Measurements from ENCODE around the gene CAMK2D. TPM values are rescaled to one million over a fixed set of nuclear protein-coding genes. Genes with fewer than 3 reads are reported as not detected.

Gene CAMK2D
- total RNA-seq, 1 donor from 2014 or later, result 41.3 TPM

DNA sequence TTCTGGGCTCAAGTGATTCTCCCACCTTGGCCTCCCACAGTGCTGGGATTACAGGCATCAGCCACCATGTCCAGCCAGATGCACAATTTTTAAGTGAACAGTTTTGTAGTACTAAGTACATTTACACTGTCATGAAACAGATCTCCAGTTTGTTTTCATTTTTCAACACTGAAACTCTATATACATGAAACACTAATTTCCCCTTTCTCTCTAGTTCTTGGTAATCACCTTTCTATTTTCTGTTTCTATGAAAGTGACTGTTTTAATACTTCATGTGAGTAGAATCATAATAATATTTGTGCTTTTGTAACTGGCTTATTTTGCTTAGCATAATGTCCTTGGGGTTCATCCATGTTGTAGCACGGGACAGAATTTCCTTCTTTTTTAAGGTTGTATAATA lies 237.4 kb downstream of the CAMK2D start:
- intact Hi-C loops (cut with DNase I), result no loop called here
- DNase-seq (ENCODE audit: low spot score), result no peak

DNA sequence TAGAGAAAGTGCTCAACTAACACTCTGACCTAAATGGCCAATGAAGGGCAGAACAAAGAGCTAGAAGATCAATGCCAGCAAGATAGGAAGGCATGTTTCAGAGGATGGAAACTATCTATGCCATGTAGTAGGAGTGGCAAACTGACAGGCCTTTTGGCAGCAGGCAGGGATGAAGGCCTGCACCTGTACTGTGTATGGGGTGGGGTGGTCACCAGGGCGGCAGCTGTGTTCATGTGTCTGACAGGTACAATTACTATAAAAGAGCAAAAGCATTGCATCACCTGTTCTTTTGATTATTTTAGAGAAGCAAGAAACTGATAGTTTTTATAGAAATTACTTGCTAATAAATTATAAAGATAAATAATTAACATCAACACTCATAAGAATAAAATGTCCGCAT lies 239.1 kb downstream of the CAMK2D start:
- DNase-seq (ENCODE audit: low spot score) (no peak), ATAC-seq (no peak)
- intact Hi-C loops (cut with DNase I), result no loop called here

More for the DNA sequence above, 237.4 kb downstream of the CAMK2D start:
- no peak for ATAC-seq

DNA sequence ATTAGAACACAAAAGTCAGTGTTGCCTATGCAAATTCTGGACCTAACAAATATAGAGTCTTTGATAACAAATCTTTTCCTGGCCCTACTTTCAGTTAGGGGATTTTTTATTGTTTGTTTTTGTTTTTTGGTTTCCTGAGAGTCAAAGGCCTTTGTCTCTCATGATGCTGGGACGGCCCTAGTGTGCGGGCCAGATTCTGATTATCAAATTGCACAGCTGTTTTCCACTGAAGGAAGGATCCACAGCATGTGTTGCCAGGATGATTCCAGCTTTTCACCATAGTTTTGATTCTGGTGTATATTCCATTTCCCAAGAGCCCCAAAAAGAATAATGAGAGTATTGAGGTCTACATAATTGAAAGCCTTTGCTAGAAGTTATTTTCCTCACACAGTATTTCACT lies 248.2 kb downstream of the CAMK2D start:
- intact Hi-C loops (cut with DNase I), result no loop called here
- no peak for DNase-seq (ENCODE audit: low spot score)
- peak; percentile 44 for ATAC-seq

DNA sequence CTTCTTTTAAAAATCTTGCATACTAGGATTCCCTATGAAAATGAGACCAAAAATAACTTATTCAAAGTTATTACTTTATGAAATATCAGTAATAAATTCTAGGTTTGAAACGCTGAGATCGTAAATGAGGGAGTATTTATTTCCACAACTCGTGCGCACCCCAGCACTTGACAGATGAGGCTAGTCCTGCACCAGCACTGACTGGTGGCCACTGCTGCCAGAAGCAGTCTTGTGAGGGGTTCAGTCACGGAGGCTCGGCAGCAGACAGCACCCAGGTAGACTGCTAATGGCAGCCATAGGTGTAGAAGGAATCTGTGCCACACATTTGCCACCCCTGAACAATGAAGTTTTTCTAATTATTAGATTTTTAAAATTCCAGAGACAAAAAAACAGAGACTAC lies 248.7 kb downstream of the CAMK2D start:
- no peak for ATAC-seq
- no peak for DNase-seq (ENCODE audit: low spot score)
- intact Hi-C loops (cut with DNase I), result no loop called here

DNA sequence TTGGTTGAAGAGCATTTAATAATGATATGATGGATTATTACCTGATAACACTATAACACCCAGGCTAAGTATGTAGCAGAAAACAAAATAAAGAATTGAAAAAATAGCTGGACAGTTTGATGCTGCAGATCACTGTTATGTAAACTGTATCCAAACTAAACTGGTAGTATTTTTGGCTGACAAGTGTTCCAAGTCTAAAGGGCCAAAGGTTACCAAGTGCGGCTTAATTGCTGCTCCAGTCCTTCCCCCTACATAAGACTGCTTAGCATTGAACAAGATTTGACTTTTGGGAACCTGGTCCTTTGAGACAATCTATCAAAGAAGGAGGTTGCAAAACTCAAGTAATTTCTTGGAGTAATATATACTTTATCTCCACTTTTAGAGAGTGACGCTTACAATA lies 249.6 kb downstream of the CAMK2D start:
- intact Hi-C loops (cut with DNase I), result no loop called here
- ATAC-seq (no peak), DNase-seq (ENCODE audit: low spot score) (no peak)

DNA sequence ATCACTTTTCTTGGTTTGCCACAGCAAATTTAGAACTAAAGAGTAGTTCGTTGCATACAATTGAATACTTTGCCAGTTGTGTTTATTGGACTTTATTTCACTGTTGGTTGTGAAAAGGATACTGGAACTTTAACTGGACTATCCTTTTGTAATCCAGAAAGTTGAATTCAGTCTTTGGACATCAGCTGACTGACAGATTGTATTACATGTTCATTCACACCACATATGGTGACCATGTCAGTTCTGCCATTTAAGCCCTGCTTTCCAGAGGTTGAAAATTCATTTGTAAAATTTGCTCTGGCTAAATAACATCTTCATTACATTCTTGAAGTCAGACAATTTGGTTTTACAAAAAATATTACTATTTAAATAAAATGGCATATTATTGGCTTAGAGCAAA lies 251.7 kb downstream of the CAMK2D start:
- no peak for ATAC-seq
- intact Hi-C loops (cut with DNase I), result no loop called here
- no peak for DNase-seq (ENCODE audit: low spot score)

DNA sequence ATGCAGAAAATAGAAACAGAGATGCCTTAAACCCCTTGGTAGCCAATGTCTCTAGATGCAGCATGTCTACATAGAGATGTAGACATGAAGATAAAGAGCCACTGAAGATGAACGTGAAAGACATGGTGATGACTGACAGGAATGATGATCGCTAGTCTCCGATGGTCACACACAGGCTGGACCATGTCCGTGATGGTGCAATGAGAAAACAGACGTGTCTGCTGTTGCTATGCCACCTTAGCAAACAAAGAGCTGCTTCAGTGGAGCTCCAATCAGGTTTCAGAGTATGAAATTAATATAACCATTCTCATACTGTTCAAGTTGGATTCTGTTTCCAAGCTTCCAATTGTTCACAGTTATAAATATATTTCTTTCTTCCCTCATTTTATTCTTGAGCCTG lies 256.5 kb downstream of the CAMK2D start:
- no peak for DNase-seq (ENCODE audit: low spot score)
- ATAC-seq, result no peak
- intact Hi-C loops (cut with DNase I), result no loop called here

DNA sequence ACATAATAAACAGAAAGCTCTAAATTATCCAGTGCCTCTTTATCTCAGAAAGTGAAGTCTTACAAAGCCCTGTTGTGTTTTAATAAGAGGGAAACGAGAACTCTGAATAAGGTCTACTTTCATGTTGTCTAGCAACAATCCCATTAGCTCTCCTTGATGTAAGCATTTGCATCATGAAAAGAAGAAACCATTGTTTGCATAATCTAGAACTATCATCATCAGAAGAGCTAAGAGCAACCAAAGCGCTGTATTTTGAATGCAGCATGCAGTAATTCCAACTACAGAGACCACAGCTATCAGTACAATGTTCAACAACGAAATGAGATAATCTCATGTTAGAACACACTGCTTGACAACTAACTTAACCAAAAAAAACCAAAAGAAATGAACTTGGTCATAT lies 257.1 kb downstream of the CAMK2D start:
- no peak for DNase-seq (ENCODE audit: low spot score)
- intact Hi-C loops (cut with DNase I), result no loop called here
- ATAC-seq, result no peak

DNA sequence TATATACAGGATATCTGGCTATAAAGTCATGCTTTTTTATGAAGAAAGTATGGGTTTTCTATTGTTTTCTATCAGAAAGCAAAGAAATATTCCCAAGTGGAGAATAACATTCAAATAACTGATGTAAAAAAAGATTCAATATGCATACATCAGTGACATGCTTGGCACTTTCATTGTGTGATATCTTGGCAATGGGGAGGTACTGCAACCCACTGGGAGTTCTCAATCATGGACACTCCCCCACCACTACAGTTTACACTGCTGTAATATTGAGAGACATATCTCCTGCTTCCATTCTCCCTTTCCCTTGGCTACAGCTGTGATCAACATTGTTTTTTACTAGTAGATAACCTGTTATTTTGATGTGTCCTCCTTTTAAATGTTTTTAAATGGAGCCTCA lies 257.8 kb downstream of the CAMK2D start:
- ATAC-seq, result no peak
- no peak for DNase-seq (ENCODE audit: low spot score)
- intact Hi-C loops (cut with DNase I), result no loop called here

DNA sequence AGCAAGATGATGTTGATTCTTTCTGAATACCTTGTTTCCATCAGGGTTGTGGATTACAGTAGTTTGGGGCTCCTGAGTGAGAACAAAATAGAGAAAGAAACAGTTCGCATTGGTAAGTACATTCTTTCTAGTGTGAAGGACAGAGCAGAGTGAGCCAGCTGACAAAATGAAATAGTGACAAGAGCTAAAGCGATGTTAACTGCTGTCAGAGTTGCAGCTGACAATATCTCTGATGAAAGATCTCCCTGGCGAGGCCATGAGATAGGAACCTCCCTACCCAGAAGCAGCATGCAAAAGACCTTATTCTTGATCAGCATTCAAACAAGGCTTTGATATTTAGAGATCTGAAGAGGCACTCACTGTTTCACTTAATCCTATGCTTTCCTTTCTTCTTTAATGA lies 258.6 kb downstream of the CAMK2D start:
- ATAC-seq (no peak), DNase-seq (ENCODE audit: low spot score) (no peak)
- intact Hi-C loops (cut with DNase I), result no loop called here

DNA sequence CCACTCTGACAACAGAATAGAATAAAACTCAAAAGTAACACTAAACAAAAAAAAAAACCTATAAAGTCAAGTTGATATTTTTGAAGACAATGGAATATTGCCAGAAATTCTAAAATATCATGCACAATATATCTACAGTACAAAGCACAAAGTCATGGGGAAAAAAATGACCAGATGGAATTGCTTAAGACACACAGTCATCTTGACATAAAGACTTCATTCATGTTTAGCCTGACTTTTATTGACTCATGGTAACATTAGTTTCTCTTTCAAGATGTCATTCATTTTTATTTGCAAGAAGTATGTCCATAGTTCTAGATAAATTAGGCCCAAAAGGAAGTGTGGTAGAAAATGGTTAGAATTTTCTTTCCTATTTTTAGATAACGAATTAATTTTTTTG lies 259.1 kb downstream of the CAMK2D start:
- intact Hi-C loops (cut with DNase I), result no loop called here
- no peak for ATAC-seq
- no peak for DNase-seq (ENCODE audit: low spot score)

DNA sequence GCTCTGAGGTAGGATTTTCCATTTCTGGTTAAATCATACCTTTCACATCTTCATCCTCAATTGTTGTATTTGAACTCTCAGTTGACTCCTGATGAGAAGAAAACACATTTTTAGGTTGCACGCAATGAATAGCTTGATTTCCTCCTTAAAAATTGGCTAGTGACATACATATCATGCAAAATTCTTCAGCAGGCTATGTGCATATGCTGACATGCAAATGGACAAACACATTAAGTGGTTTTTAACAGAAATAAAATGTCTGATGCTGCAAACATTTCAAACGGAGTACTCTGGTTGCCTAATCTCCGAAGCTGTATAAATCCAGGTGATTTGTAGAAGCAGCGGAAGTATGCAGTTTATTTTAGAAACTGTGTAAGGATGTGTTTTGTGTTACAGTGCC lies 261.1 kb downstream of the CAMK2D start:
- intact Hi-C loops (cut with DNase I), result no loop called here
- DNase-seq (ENCODE audit: low spot score) (no peak), ATAC-seq (no peak)

DNA sequence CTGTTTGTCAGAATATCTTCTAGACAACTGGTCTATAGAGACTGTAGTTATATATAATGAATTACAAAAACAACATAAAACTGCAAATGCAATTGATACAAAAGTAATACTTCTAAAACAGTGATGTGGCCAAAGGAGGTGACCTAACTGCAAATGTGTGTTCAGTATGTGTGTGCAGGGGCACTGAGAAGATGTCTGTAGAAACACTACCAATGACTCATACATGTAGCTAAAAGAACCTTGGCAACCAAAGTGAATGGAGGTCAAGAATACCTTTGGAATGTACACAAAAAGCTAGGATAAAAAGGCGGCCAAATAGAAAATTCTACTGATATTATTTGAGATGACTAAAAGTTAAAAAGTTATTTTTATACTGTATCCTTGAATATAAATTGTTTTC lies 261.8 kb downstream of the CAMK2D start:
- no peak for ATAC-seq

DNA sequence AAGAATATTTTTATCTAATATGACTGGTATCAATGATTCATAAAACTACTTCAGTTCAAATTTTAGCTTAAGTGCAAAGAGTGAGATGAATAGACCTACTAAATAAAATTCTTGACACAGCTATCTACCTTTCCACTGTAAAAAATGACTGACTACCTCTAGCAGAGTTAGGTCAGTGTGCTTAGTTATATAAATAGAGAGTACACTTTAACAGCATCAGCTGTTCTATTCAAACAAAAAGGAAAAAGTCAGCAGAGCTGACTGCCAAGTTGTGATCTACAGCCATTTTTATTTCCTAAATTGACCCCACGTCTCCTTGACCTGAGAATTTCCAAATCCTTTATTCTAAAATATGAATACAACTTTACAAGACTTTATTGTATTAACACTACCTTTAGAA lies 262.4 kb downstream of the CAMK2D start:
- DNase-seq (ENCODE audit: low spot score) (no peak), ATAC-seq (no peak)
- intact Hi-C loops (cut with DNase I), result no loop called here

More for the DNA sequence above, 261.8 kb downstream of the CAMK2D start:
- intact Hi-C loops (cut with DNase I), result no loop called here
- DNase-seq (ENCODE audit: low spot score), result no peak

DNA sequence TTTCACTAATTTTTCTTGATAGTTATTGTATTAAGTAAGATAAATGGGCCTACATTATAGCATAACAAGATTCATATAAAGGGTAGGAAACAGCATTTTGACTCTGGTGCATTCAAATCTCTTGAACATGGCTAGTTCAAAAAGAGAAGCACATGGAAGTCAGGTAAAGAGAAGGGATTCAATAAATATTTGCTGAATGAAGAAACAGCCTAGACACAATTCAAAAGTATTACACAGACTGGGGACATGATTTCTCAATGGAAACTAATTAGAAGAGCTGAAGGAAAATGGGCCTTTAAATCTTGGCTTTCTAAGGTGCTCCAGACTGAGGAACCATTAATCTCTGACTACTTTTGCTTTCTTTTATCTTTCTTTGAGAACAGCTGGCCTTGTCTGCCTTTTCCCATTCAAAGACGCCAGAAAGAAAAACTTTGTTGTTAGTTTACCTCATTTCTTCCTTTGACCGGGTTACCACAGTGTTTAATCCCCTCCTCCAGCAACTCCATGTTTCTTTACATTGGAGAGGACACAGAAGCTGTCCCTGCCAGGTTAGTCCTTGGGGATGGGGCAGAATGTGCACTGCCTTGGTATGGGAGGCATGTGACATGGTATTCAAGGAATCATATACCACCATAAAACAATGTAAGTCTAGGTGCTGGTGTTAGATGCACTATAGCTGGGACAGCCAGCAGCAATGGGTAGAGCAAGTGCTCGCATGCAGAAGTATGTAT lies 264.2 kb downstream of the CAMK2D start:
- no peak for ATAC-seq
- no peak for DNase-seq (ENCODE audit: low spot score)
- intact Hi-C loops (cut with DNase I), result no loop called here

DNA sequence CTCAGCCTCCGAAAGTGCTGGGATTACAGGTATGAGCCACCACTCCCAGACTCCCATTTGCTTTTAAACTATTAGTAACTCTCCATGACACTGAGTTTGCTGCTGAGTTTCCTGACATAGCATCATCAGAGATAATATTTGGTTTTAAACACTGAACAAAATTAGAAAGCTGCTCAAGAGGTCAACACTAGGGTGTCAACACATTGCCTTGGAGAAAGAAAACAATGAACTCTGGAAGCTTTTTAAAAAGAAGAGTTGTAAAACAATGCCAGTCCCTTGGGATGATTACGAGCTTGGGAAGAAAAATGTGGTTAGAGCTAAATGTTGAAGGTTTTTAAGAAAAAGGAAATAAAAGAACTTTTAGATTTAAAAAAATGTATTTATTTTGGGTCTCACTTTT lies 264.8 kb downstream of the CAMK2D start:
- DNase-seq (ENCODE audit: low spot score), result no peak
- no peak for ATAC-seq
- intact Hi-C loops (cut with DNase I), result no loop called here

DNA sequence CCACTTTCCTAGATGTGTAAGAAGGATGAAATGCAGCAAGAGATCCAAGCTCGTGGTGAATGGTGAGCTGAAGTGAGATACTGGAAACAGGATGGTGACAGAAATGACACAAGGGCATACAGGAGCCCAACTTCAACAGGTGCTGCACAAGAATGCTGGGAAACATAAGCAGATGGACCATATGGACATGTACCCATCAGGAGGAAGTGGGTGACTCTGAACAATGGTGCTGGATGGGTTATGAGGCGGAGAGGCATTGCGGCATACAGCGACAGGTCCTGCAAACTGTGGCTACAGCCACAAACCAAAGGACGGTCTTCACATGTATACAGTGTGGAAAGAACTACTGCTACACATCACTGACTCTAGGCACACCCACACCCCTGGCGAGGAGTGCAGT lies 265.7 kb downstream of the CAMK2D start:
- no peak for DNase-seq (ENCODE audit: low spot score)
- intact Hi-C loops (cut with DNase I), result no loop called here
- no peak for ATAC-seq

DNA sequence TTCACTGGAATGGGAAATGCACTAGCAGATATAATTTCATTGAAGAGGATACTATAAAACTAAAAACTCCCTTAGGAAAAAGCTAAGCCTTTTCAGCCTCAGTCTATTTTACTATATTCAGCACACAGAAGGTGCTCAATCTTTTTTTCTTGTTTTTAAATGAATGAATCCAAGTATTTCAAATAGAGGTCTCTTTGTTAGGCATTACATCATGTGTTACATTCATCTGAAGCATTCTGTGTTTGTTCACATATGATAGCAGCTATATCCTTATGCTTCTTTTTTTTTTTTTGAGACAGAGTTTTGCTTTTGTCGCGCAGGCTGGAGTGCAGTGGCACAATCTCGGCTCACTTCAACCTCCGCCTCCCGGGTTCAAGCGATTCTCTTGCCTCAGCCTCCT lies 278.4 kb downstream of the CAMK2D start:
- DNase-seq (ENCODE audit: low spot score) (no peak), ATAC-seq (no peak)
- intact Hi-C loops (cut with DNase I), result no loop called here

DNA sequence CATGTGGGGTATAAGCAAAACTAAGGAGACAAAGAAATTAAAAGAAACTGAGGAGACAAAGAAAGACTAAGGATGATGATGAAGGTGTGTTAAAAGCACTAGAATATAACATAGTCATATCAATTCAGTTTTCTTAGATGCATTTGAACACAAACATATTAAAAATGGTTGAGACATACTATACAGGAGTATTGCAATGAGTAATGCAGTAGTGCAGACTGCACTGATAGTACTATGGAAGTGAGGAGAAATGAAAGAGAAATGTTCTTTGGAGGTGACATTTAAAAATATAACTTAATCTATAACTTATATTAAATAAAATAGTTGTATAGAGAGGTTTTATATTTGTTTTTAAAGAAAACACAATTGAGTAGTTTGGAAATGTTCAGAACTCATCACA lies 279.2 kb downstream of the CAMK2D start:
- no peak for DNase-seq (ENCODE audit: low spot score)
- intact Hi-C loops (cut with DNase I), result no loop called here
- ATAC-seq, result no peak

DNA sequence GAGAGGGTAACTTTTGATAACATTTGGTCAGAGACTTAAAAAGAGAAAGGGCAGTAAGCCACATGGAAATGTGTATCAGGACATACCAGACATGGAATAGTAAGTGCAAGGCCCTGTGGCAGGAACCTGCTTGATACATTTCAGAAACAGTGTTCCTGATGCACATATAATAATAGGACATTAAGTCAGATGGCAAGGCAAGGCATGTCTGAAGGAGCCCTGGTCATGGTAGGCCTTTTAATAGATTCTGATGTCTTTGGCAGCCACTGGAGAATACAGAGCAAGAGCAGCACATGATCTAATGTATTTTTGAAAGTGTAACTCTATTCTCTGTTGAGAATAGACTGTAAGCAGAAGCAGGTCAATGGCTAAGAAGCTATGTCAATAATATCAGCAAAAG lies 279.7 kb downstream of the CAMK2D start:
- ATAC-seq (no peak), DNase-seq (ENCODE audit: low spot score) (no peak)
- intact Hi-C loops (cut with DNase I), result no loop called here

DNA sequence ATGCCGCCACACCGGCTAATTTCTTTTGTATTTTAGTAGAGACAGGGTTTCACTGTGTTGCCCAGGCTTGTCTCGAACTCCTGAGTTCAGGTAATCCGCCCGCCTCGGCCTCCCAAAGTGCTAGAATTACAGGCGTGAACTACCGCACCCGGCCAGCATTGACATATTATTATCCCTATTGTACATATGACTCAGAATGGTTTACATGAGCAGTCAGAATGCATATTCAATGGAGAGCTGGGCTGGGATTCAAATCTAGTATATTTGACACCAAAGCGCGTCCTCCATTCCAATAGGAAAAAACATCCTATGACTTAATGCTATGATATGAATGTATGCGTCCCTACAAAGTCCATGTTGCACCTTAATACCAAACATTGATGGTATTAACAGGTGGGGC lies 281.4 kb downstream of the CAMK2D start:
- no peak for DNase-seq (ENCODE audit: low spot score)
- intact Hi-C loops (cut with DNase I), result no loop called here
- no peak for ATAC-seq

DNA sequence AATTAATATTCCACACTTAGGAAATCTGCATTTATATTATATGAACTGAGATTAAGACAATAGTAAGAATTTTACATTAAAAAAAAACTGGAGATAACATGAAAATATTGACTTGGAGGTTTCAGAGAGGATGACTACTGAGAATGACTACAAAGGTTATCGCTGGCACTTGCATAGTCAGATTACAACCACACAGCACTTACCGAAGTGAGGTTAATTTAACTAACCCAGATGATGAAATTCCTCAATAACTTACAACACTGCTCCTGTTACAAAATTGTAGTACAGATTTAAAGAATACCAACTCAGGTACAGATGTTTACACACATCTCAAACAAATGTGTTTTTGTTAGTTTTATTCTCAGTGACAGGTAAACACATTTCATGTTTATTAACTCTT lies 283.5 kb downstream of the CAMK2D start:
- intact Hi-C loops (cut with DNase I), result no loop called here
- DNase-seq (ENCODE audit: low spot score) (no peak), ATAC-seq (no peak)
